DMS53 treated with DMSO at 0.1 percent for 48 hours (cell line): Measurements from ENCODE around the gene LRRC4C.

Experiments
- DNase-seq: peaks from one replicate; lab custom pipeline; 2025; ENCODE audit not compliant: unreplicated experiment; lab: John Stamatoyannopoulos, UW

Gene LRRC4C

GRCh38 chr11:40134820-40135570, 1324.5 kb downstream of the LRRC4C start:
- no peak for DNase-seq

GRCh38 chr11:40133498-40133897, 1326.0 kb downstream of the LRRC4C start:
- DNase-seq: no peak

GRCh38 chr11:40132912-40133311, 1326.5 kb downstream of the LRRC4C start:
- no peak for DNase-seq

GRCh38 chr11:40130427-40130826, 1329.0 kb downstream of the LRRC4C start:
- peak; percentile 6 for DNase-seq

- peak; percentile 28 for DNase-seq
These were observed 1330.2 kb downstream of the LRRC4C start for GRCh38 chr11:40129266-40129665.

GRCh38 chr11:40125054-40125453, 1334.4 kb downstream of the LRRC4C start:
- no peak for DNase-seq

- no peak for DNase-seq
These were observed 1339.8 kb downstream of the LRRC4C start for GRCh38 chr11:40119661-40120060.

GRCh38 chr11:40118780-40119179, 1340.7 kb downstream of the LRRC4C start:
- no peak for DNase-seq

- DNase-seq: no peak
These were observed 1341.4 kb downstream of the LRRC4C start for GRCh38 chr11:40118026-40118425.

GRCh38 chr11:40104941-40105550, 1354.4 kb downstream of the LRRC4C start:
- DNase-seq: no peak

GRCh38 chr11:40100781-40101180, 1358.7 kb downstream of the LRRC4C start:
- no peak for DNase-seq

GRCh38 chr11:40100162-40100553, 1359.3 kb downstream of the LRRC4C start:
- no peak for DNase-seq

GRCh38 chr11:40099426-40100161, 1359.9 kb downstream of the LRRC4C start:
- DNase-seq: no peak

- DNase-seq: no peak
These were observed 1364.0 kb downstream of the LRRC4C start for GRCh38 chr11:40095446-40095845.

- no peak for DNase-seq
These were observed 1364.5 kb downstream of the LRRC4C start for GRCh38 chr11:40094954-40095353.

GRCh38 chr11:40080434-40080833, 1379.0 kb downstream of the LRRC4C start:
- no peak for DNase-seq
